Measurements from ENCODE around the gene GTF3C1.

DNA sequence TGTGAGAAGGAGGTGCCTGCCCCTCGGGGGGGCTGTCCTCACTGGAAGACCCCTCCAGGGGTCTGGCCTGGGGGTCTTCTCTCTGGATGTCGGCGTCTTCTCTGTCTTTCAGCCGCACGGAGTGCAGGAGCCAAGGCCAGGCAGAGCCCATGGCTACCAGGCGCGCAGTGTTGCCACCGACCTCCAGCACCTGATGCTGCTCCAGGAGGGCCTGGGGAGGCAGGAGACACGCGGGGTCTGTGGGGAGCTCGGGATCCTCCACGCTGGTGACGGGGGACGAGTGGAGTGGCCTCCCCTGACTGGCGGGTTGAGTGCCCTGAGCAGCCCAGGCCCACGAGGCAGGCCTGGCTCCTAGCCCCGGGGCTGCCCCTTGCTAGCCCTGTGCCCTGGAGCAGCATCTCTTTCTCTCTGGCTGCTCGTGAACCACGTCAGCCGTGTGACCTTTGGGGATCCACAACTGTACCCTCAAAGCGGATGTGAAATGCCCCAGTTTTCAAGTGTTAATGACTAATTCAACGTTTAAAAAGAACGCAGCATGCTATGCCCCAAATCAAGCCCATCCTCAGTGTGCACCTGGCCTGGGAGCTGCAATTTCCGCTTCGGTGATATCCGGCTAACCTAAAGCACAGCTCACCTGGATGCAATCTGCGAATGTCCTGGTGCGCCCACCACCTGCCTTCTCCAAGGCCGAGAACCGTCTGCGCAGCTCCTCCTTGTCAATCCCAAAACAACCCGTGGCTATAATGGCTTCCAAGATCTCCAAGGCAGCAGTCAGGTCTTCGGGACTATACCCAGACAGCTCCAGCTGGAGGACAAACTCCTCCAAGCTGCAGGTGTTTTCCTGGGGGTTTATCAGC, 84.9 kb downstream of the GTF3C1 start:
- TF ChIP-seq, protein P1, sequence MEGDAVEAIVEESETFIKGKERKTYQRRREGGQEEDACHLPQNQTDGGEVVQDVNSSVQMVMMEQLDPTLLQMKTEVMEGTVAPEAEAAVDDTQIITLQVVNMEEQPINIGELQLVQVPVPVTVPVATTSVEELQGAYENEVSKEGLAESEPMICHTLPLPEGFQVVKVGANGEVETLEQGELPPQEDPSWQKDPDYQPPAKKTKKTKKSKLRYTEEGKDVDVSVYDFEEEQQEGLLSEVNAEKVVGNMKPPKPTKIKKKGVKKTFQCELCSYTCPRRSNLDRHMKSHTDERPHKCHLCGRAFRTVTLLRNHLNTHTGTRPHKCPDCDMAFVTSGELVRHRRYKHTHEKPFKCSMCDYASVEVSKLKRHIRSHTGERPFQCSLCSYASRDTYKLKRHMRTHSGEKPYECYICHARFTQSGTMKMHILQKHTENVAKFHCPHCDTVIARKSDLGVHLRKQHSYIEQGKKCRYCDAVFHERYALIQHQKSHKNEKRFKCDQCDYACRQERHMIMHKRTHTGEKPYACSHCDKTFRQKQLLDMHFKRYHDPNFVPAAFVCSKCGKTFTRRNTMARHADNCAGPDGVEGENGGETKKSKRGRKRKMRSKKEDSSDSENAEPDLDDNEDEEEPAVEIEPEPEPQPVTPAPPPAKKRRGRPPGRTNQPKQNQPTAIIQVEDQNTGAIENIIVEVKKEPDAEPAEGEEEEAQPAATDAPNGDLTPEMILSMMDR (IDR thresholded peaks at IDR 0.05) = no peak
- TF ChIP-seq POLR2A (IDR thresholded peaks at IDR 0.05) = no peak
